GM21381 (cell line): ENCODE data around the gene SAP30.
A peak's percentile ranks its signal among the peaks of the same experiment; 100 is the strongest.

Source experiments
- ATAC-seq: cut with Tn5 transposase; IDR thresholded peaks from one replicate; pipeline ENCODE4 v1.9.1; 2021; ENCODE audit warnings: mild to moderate bottlenecking, moderate library complexity; ENCODE audit not compliant: unreplicated experiment

The SAP30 gene

DNA sequence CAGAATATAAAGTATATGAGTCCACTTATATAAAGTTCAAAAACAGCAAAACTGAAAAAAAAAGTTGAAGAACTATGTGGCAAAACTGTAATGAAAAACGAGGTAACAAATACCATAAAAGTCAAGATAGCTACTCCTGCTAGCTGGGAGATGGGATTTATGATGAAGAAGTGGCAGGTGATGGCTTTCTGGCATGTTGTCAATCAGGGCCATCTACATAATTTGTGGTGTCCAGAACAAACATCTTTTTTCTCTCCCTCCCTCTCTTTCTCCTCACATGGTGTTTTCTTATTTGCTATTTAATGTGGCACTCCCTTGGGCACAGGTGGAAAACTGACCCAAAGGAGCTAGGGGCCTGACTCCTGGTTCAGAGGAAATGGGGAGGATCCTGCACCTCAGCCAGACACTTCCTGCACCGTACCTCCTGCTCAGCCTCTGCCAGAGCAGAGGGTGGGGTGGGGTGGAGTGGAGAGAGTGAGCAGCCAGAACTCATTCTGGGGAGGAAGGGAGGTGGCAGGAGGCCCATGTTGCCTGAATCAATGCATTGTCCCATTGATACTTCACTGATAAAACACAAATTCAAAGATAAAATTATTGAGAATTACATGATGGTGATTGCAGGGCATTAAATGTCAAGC is 5.3 kb upstream of the SAP30 start:
- ATAC-seq = no peak

DNA sequence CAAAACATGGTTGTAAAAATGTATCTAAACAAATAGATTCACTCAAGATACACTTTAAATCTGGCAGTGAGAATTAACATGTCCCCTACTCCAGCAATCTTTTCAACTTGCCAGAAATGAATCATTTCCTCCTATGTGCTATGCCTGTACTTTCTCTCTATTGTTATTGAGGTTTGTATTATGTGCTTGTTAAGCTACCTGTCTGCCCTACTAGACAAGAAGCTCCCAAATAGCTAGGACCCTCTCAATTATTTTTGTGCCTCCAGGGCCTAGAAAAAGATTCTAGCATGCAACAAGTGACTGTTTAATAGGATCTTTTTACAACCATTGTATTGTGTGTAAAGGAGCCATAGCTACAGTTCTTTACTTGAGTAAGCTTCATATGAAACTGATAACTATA is 3.5 kb upstream of the SAP30 start:
- peak; percentile 10 for ATAC-seq

DNA sequence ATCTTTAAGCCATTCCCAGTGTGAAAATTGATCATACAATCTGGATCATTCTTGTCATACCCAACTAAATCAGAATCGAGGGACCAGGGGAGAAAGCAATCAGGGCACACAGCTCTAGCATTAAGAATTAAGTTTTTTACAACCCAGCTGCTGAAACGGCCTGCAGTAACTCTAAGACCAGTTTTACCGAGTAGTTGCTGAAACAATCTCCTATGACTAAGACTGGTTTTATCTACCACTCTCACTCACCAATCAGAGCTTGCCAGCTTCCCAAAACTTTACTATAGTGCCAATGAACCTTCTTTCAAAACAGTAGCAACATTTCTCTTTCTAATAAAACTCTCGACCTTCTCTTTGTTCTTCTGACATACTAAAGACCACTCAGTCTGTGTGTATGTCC is 2.8 kb upstream of the SAP30 start:
- ATAC-seq = no peak

DNA sequence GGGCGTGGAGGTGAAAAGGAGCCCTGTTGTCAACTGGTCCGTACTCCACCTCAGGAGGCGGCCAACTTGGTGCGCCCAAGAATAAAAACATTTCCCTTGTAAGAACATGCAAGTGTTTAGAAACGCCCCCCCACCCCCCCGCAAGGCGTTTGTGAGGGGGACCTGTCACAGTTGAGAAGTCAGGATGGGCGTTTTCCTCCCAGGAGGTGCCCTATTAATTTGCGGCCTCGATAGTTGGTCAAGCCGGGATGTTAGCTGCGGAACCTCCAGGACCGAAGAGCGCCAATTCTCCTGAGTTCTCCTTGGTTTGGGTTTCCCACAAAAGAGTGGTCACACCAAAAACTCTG is 651 bp upstream of the SAP30 start:
- peak; percentile 1 for ATAC-seq

DNA sequence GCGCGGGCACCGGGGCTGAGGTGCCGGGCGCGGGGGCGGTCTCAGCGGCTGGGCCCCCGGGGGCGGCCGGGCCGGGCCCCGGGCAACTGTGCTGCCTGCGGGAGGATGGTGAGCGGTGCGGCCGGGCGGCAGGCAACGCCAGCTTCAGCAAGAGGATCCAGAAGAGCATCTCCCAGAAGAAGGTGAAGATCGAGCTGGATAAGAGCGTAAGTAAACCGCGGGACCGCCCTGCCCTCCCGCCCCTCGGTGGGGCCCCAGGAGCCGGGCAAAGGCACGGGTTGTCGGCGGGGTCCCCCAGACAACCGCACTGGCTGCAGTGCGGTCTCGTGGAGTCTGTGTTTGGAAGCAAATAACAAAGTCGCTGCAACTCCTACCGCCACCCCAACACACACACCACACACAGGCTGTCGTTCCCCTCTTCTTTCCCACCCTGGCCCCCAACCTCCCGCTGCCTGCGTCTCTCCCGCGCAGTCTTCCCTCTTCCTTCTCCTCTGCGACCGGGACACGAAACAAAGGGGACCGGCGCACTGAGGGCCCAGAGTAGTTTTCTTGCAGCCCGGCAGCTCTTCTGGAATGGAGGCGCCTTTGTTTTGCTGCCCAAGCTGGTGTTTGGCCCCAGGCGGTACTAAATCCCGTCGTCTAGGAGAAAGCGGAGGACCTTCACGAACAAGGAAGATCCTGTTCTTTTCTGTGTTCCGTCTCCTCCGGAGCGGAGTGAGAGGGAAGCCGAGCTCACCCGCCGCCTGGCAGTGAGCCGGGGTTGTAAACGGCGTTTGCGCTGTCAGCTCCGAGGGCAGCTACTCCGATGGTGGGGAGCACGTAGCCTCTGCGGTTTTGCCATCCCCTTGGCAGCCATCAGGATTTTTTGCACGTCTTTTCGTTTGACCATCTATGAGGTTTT is 788 bp downstream of the SAP30 start:
- peak; percentile 21 for ATAC-seq

DNA sequence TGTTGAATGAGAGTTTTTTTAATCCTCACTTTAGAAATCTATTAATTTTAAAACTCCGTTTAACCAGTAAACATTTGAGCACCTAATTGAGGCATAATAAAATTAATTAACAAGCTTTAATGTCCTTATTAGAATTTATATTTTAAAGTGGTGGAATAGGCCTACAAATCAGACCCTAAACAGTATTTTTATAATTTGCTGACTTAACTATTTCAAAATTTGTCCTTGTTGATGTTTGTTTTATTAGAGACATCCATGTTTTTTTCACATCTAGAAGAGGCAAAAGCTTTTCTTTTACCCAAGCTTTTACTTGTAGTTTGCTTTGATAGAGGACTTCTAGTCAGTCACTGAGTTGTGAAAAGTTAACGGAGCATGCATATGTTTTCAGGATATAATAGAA is 3.8 kb downstream of the SAP30 start:
- ATAC-seq = no peak

DNA sequence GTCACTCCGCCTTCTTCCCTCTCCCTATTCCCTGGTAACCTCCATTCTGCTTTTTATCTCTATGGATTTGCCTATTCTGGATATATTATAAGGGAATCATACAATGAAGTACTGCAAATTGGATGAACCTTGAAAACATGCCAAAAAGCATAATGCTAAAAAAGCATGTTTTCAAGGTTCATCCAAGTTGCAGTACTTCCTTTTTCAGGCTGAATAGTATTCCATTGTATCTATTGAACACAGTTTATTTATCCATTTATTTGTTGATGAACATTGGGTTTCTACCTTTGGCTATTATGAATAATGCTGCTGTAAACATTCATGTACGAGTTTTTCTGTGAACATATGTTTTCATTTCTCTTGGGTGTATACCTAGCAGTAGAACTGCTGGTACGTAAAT is 9.2 kb downstream of the SAP30 start:
- ATAC-seq = no peak

DNA sequence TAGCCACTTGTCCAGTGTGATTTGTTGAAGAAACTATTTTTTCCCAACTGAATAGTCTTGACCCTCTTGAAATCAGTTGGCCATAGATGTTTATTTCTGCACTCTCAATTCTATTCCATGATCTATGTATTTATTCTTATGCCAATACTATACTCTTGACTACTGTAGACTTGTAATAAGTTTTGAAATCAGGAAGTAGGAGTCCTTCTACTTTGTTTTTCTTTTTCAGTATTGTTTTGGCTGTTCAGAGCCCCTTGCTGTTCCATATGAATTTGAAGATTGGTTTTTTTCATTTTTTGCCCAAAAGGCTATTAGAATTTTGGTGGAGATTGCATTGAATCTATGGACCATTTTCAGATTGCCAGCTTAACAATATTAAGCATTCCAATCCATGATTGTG is 10.2 kb downstream of the SAP30 start:
- ATAC-seq = no peak

DNA sequence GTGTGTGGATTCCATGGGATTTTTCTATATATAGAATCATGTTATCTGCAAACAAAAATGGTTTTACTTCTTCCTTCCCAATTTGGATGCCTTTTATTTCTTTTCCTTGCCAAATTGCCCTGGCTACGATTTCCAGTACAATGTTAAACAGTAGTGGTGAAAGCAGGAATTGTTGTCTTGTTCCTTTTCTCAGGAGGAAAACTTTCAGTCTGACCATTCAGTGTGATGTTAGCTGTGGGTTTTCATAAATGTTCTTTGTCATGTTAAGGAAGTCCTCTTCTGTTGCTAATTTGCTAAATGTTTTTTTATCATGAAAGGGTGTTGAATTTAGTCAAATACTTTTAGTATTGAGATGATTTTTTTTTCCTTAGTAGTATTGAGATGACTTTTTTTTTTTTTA is 10.9 kb downstream of the SAP30 start:
- ATAC-seq = no peak

DNA sequence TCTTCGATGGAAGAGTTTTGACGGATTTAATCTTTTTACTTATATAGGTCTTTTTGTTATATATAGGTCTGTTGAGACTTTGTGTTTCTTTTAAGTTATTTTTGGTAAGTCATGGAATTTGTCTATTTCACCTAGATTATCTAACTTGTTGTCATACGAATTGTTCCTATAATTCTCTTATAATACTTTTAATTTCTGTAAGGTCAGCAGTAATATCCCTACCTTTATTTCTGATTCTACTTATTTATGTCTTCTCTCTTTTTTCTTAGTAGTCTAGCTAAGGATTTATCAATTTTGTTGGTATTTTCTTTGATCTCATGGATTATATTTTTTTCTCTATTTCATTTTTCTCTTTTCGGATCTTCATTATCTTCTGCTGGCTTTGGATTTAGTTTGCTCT is 11.6 kb downstream of the SAP30 start:
- no peak for ATAC-seq

DNA sequence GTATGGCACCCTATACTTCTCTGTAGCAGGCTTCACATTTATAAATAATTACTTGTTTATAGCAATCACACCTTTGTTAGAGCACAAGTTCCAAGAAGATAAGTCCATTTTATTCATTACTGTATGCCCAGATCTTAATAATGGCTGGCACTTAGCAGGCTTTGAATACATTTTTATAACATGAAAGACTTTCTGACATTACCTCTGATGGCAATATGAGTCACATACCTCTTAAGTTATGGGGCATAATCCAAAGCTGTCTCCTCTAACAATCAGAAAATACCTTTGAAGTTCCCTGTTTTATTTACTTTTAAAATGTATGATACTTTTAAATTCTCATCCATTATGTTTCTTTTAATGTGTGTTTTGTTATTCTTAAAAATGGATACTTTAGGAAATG is 16.0 kb downstream of the SAP30 start:
- ATAC-seq = no peak

DNA sequence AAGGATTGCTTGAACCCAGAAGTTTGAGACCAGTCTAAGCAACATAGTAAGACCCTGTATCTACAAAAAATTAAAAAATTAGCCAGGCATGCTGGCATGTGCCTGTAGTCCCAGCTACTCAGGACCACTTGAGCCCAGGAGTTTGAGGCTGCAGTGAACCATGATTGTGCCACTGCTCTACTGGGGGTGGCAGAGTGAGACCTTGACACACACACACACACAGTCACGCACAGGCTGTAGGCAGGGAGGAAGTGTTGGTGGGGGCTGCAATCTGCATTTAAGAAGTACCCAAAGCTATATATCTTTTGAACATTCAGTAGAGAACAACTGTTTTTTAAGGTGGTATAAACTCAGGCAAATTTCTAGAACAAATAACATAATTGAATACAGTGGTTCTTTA is 20.9 kb downstream of the SAP30 start:
- no peak for ATAC-seq

DNA sequence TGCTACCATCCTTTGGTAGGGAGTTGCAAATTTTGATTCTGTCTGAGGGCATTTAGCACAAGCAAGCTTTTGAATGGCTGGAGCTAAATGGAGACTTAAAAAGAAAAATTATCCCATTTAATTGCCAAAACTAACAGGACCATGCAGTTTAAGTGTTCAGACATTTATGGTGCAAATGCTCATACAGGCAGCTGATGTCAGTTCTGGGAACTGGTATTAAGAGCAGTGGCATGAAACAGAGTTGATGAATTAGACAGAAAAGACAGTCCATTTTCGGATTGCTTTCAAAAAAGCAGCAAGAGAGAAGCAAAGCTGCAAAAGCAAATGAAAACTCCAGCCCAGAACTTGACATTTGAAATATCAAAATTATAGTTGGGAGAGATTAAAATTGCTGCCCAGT is 26.9 kb downstream of the SAP30 start:
- ATAC-seq = no peak

DNA sequence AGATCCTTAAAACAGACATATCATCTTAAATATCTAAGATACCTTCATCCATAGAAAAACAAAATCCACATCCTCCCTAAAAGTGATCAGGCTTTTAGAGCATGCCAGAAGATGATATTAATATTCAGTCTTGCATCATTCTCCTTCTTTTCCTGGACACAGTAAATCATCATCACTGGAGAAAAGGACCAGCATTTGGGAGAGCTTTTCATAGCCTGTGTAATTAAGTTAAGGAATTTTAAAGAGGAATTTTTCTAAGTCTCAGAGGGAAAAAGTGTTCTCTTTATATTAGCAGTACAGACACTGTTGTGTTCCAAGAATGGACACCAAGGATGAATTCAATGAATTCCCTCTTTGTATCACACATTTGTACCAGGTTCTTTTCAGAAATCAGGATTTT is 27.5 kb downstream of the SAP30 start:
- no peak for ATAC-seq

DNA sequence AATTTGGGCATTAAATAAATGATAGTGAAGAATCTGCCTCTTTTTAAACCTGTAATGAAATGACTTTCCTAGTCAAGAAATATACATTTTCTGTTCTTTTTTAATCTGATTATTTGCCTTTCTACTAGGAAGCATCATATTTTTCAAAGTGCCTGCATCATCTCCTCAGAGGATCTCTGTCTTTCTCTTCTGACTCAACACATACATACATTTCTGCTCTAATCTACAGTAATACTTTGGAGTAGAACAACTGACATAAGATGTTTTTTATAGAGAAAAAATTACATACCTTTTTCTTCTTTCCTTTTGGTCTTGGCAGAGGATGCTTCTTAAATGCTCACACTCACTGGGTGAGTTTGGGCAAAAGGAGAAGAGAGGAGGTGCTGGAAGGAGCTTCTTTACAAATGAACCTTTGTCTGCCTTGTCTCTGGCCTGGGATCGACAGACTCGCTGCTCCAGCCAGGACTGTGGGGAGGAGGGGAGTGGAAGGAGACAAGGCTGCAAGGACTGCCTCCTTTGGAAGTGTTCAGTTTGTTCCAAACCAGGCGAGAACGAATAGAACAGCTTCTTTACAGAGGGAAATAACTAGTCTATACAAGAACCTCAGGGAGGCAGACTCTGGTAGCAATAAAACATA is 28.1 kb downstream of the SAP30 start, which contains the start of gene SCRG1:
TSS of gene SCRG1 (minus strand) at position 338 of the 637 bp plus-strand sequence. CDS start 7,702 bp downstream, outside the sequence.
- no peak for ATAC-seq

DNA sequence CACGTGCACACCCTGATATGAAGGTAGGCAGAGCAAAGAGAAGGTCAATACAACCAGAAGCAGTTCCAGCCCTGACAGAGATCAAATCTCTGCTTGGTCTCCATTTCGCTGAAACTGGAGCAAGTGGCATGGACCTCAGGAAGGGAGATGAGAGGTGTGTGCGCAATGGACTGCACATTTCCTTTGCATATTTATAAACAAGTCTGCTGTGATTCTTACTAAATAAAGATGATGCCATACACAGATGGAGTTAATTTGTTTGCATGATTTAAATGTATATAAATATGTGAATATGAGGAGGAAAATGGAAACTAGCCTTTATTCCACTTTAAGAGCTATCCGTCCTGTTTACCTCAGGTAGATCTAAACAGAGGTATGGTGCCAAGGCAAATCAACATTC is 30.3 kb downstream of the SAP30 start:
- ATAC-seq = no peak

DNA sequence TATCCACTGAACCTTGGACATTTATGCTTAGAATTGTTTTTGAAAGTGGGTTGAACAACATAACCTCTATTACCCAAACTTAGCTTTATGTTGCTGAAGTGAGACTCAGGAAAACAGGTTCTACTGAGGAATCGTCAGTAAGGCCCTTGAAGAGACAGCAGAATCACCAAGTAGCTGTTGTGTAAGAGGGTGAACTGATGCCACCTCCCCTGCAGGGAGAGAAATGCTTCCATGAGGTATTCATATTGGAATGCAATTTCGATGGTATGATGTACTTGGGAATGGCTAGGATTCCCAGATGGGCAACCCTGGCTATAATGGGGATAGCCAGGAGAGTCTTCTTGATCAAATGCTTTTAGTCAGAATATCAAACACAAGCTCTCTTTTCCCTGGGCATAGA is 32.3 kb downstream of the SAP30 start:
- no peak for ATAC-seq

DNA sequence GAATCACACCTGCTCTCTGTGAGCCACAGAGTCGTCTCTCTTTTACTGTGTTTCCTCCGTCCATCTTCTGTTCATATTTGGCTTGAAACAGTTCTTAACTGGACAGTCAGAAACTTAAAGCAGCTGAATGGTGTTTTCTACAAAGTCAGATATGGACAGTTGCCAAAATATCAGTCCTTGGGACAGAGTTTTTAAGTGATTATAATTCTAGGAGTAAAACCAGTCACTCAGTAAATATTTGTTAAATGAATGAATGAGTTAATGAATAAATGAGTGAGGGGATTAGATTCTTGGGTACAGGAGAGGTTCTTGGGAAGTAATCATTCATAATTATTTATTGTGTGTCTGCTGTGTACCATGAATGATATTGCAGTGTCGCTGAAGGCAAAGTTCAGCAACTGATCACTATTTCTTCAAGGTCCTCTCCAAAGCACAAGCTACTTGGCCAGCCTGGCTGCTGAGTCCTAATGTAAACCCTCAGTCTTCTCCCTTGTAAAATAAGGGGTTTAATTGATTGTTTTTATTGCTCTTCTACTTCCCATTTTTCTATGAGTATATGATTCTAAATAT is 33.6 kb downstream of the SAP30 start:
- no peak for ATAC-seq

DNA sequence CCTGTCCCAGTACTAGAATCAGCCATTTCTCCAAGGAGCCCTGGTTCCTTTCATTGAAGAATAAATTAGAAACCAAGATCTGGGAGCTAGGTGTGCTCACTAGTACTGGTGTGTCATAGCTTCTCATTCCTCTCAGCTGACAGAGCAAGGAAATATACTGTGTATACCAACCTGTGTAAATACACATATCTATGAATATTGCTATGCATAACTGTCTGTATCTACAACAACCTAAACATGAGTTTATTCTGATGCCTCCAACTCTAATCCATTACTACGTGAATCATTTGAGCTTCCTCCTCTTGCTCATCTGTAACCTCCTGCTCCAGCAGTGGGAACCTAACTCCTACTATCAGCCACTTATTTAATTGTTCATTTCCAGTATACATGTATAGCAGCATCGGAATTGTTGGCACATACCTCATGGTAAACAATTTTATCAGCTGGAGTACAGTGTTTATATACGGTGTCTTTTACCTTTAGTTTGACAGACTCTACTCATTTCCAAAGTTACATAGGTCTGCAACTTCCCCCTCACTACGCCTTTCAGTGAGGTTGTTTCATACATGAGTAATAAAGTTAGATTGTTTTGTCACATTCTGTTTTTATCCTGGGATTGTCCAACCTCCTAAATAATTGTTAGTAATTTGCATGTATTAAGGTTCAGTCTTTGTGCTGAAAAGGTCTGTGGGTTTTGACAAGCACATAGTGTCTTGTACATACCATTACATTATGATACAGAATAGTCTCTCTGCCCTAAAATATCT is 35.3 kb downstream of the SAP30 start:
- no peak for ATAC-seq

DNA sequence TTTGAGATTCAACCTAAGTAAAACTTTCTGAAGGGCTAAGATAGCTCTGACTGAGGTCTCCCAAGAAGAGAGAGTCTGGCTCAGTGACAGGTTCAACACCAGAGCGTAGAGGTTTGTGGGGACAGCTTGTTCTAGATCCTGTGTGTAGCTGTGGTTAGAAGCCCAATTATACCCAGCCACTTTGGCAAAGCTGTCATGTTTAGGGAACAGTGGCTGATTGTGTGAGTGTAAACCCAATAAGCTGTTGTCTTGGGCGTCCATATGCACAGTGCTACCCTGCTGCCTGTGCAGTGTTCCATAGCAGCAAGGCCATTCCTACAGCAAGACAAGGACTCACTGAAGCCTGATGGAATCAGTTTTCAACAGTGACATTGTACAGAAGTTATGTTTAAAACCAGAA is 39.3 kb downstream of the SAP30 start:
- no peak for ATAC-seq

DNA sequence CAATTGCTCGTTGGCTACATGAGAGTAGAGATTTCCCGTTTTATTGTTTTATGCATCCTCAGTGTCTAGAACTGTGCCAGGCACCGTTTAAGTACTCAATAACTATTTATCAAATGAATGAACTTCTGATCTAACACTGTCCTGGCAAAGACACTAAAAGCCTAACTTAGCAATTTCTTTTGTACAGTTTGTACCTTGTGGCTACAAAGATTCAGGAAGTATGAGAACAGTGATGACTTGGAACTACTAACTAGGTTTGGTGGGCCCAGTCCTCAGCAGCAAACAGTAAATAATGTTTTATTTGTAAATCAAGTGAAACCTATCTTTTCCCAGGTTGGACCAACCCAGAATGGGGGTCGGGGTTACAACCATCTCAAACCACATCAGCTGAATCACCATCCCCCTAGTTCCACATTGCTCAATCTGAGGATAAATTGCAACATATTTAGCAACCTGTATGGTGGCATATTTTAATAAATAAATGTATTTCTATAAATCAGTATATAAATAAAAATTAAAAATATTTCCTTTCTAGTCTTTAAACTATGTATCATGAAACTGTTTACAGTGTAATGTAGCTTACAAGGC is 40.4 kb downstream of the SAP30 start:
- no peak for ATAC-seq
